Kidney glomerular epithelial cell (primary cell): ENCODE results near the gene SYT9.

Experiments
- DNase-seq: peaks from one replicate; lab custom pipeline; 2025; lab: John Stamatoyannopoulos, UW

The SYT9 gene

DNA sequence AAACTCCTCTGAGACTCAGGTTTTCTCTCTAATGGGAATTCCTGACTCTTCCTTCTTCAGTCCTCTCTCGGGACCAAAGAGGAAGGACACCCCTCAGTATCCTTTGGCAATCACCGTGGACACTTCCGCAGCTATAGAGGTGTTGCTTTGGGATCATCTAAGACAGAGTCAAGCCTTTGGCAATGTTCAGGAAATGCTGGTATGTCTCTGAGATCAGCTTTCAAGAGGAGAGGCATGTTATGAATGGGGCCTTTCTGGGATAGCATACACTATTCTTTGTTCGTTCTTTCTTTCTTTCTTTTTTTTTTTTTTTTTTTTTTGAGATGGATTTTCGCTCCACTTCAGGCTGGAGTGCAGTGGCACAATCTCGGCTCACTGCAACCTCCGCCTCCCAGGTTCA, 219.4 kb downstream of the SYT9 start:
- DNase-seq = no peak

DNA sequence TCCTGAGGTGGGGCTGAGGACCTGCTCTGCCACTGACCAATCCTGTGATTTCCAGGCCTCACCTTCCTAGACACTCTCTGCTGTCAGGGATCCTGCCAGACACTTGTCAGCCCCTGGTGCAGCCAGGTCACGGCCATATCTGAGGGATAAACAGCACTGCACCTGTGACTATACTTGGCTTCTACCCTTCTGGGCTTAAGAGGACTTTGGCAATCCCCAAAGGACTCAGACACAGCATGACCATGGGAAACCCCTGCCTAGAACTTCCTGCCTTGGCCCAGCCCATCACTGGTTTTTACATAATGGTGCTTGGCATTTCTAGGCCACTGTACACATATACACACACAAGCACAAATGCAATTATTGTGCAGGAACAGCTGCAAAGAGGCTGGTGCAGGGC, 222.0 kb downstream of the SYT9 start:
- DNase-seq = no peak

DNA sequence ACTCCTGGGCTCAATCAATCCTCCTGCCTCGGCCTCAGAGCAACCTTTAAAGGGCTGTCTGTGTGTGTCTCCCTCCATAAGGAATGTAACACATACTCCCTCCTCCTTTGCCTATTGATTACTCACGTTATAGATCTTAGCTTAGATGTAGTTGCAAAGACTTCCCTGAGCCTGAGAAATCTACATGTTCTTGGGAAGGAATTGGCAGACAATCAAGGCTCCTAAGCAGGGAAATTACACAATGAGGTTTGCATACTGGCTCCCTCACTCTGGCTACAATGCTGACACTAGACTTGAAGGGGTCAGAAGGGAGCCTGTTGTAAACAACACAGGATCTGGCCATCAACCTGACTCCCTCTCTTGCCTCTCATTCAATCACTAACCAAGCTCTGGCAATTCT, 228.4 kb downstream of the SYT9 start:
- DNase-seq = no peak

DNA sequence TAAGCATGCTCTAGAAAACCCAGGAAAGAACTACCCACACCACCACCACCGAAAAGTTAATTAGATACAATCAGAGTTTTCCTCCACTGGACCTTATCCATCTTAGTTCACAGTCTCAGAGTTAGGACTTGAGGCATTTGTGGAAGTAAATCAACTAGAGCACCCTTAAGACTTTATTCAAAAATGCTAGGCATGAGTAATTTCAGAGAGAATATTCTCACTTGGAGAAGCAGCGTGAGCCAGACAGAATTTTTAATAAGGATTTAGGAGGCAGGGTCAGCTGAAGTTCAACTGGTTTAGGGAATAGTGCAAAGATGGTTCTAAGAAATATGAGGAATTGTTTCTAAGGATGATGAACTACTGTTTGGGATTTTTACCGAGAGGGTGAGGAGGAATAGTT, 232.4 kb downstream of the SYT9 start:
- no peak for DNase-seq

DNA sequence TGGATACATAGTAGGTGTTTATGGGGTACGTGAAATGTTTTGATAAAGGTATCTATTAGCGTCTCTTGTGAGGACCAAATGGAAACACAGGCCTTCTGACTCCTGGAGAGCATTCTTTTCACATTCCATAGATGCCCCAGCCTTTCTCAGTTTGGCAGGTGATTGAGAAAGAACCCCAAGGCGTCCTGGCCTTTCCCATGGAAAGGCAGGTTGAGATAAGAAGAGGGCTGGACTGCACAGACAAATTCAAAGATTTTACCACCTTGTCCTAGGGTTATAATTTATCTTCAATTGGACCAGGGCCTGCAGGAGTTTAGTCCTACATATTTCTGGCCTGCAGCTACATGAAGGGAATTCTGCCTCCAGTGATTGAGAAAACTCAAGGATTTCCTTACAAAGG, 232.9 kb downstream of the SYT9 start:
- peak; percentile 44 for DNase-seq

DNA sequence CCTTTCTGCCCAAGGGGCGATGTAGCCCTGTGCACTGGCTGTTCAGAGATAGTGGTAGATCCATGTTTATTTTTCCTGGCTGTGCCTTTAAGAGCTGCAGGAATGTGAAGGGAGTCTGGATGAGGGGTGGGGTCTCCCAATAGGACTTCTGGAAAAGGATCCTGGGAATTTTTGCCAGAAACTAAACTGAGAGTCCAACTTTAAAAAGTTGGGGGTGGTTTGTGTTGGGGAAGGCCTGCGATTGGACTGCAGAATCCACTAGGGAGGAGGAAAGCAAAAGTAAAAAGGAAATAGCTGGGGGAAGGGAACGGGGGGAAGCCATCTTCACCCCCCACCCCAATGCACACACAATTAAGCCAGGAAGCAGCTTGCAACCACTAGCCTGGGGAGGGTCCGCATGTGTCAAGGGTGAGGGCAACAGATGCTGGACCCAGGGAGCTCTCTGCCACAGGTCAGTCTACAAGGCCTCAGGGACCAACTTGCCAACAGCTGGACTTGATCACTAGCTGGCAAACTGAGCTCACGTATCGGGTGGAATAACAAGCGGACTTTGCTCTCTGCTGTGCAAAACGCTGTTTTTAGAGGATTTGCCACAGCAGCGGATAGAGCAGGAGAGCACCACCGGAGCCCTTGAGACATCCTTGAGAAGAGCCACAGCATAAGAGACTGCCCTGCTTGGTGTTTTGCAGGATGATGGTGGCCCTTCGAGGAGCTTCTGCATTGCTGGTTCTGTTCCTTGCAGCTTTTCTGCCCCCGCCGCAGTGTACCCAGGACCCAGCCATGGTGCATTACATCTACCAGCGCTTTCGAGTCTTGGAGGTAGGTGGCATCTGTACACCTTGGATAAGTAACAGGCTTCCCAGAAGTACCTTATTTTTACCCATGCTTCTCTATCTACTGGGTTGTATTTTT, 233.7 kb downstream of the SYT9 start, which contains the start of gene OLFML1:
TSS of gene OLFML1 (plus strand) at position 321 of the 912 bp plus-strand sequence. CDS start at position 691, 370 bp downstream.
- DNase-seq = no peak

DNA sequence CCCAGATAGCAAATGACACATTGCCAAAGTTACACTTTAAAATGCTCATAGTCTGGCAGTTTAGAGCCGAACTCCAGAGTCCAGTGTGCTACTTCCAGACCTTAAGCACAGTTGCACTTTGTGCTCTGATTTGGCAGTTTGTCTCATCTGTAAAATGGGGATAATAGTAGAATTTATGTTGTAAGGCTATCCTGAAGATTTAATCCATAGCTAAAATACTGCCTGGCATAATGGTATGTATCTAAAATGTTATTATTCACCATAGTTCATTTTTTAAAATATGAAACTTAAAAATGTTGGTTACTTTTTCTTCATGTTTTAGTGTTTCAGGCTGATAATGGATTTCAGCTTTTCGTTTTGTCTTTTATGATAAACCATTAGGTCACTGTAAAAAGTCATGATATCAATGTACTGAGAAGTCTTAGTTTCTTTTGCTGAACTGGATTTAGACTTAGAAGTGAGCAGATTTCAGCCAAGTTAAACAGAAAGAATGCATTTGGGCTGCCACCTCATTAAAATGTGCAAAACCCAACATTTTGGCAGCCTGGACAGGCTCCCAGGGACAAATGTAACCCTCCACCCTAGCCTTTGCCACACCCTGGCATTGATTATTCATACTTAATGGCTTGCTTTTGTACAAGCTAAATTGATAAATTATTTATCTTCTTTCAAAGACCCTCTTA, 234.5 kb downstream of the SYT9 start:
- DNase-seq = no peak

DNA sequence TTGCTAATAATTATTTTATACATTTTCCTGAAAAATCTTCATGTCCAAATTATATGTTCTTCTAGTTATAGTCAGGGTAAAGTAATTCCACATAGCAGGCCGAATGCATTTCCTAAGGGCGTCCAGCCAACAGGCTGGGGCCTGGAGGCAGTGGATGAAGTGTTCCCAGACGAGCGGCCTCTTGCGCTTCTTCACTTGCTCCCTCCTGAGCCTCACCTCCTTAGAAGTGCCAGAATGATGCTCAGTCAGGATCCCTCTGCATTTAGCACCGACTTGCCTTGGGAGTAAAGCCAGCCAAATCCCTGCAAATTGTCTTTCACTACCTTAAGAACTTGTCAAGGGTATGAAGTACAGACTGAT, 235.1 kb downstream of the SYT9 start:
- DNase-seq = no peak

DNA sequence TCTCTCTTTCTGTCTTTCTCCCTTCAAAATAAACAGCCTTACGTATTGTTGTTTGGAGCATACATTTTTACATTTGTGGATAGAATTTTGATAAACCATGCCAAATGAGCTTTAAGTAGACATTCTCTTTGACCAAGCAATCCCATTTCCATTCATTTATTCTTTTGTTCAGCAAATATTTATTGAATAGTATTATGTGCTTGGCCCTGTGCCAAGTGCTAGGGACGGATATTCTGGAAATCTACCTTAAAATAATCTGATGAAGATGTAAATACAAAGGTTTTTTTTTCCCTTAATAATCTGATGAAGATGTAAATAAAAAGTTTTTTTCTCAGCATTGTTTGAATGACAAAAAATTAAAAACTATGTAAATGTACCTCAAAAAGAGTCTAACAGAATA, 235.7 kb downstream of the SYT9 start:
- no peak for DNase-seq

DNA sequence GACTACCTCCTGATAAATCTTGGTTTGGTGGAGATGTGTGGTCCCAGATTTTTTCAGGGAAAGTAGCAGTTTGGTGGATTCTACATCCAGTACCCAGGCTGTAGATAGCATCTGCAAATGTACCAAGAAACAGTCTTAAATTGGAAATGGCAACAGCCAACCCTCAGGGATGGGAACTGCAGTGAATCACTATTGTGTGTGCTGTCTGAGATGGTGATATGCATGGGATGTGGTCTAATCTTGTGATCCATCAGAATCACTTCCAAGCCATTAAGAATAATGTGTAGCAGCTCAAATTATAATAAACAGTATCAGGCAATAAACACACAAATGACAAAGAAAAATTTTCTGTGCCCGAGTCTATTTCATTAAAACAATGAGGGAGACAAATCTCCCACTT, 237.0 kb downstream of the SYT9 start:
- no peak for DNase-seq

DNA sequence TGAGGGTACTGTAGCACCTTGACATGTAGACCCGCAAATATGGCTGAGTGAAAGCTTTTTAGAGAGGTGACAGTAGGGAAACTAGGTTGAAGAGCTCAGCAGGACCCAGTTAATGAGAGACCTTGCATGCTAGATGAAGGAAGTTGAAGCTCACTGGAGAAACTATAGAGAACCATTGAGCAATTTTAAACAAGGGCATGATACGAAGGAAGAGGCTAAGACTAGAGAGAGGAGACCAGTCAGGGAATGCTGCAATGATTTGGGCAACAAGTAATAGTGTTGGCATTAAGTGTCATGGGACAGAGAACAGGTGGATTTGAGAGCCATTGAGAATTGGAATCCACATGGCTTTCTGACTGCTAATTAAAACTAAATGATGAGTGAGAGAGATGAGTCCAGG, 237.7 kb downstream of the SYT9 start:
- no peak for DNase-seq

DNA sequence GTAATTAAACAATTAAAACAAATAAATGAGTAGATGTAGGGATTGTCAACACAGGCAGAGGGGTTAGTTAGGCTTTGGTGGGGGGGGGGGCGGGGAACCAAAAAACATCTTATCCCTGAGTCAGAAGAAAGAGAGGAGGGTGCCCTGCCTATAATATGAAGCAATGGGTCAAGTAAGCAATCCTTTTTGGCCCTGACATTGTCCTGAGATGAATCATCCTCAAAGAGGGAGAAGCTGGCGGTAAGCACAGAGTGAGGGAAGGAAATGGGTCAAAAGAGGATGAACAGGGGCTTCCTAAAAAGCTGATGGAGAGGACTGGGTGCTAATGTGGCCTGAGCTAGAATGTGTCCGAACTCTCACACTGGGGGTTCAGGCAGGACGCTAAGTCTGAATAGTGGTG, 238.3 kb downstream of the SYT9 start:
- no peak for DNase-seq

DNA sequence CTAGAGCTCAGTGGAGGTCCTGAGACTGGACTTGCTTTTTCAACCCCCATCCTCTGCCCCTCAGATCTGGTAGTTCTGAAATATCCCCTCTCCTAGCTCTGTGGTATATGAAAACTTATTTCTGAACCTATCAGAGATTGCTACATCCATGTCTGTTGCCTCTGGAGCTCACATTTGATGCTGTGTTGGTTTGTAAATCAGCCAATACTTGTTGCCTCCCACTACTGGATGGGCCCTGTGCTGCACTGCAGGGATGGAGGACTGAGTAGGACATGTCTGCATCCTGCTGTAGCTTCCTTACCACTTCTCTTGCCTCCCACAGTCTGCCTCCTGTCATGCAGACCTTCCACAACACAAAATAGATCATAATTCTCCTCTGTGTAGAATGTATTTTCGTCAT, 238.8 kb downstream of the SYT9 start:
- DNase-seq = no peak

DNA sequence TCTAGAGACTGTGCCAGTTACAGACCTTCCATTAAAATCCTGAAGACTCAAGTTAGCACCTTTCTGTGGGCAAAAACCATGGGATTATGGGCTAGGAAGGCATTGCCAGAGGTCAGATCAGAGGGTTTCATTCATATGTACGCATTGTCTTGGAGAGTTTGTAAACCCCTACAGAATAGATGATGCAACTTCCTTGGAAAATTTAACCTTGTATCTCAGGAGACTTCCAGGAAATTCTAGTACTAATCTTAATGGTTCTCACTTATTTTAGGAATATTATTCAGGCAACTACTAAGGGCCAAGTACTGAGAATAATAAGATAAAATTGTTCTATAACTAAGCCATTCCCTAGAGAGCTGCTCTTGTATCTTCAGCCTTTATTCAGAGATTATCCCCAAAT, 240.5 kb downstream of the SYT9 start:
- DNase-seq = no peak

DNA sequence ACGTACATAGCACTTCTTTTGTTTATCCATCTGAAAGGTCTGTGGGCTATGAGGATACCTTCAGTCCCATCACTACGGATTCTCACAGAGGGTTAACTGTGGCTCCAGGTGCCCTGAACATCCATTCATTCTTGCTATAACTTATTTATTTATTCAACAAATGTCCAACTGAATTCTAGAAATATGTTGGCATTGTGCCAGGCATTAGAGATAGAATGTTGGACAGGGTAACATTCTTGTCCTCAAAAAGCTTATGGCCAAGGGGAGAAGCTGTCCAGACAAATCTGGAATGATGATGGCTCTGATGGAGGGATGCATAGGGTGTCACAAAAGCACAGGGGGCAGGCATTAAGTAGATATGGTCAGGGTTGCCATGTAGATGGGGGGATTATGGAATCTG, 242.0 kb downstream of the SYT9 start:
- no peak for DNase-seq

DNA sequence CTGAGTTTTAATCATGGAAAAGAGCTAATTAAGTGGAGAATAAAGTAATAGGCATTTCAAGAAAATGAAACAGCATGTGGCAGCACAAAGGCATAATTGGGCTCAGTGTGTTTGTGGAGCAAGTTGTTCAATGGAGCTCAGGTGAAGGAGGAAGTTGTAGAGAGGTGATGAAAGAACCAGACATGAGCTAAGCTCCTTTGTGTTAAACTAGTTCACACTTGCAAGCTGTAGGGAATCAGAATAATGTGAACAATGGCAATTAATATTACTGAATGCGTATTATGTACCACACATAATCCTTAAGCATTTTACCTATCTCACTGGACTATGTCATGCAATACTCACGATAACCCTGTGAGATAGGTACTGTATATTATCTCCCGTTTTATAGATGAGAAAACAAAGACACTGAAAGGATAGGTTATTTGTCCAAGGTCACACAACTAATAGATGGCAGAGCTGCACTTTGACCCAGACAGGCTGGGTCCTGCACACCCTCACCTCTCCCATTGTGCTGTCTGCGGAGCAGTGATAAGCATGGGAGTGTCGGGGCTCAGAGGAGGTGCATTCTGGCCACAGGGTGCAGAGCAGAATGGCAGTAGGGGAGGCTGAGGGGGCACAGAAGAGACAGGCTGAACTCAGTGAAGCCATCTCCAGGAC, 242.5 kb downstream of the SYT9 start:
- DNase-seq = no peak

DNA sequence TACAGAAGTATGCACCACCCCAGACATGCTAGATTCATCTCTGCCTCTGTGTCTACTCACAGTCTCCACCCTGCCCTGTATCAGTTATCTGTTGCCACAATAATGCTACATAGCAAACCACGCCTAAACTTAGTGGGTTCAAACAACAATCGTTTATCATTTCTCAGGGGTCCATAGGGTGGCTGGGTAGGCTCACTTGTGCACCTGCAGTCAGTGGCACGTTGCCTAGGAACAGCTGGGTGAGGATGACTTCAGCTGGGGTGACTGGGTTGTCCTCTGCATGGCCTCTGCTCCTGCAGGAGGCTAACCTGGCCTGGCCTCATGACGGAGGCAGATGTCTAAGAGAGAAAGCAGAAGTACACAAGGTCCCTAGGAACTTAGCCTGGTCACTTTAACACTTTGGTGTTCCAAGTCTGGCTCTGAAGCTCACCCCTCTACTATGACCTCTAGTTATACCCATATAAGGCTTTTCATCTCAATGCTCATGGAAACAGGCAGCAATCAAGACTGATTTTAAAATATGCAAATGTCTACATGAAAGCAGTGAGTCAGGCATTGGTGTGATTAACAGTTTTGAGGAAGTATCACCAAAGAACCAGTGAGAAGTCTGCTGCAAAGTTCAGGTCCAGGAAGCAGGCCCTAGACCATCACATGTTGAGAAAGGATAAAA, 244.3 kb downstream of the SYT9 start:
- no peak for DNase-seq

DNA sequence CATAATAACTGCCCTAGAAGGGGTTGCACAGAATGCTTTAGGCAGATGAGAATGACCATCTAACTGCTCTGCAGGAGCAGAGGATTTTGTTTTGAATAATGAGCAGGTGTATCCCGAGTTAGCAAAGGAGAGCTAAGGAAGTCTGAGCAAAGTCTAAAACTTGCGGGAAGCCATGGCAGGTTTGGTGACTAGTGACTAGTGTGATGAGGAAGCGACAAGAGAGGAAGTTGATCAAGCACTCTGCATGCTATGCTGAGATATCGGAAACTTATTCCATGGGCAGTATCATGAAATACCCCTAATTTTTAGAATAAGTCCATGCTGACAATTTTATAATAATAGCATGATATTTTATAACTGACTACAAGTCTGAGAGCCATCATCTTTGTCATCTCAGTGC, 246.5 kb downstream of the SYT9 start:
- DNase-seq = no peak

DNA sequence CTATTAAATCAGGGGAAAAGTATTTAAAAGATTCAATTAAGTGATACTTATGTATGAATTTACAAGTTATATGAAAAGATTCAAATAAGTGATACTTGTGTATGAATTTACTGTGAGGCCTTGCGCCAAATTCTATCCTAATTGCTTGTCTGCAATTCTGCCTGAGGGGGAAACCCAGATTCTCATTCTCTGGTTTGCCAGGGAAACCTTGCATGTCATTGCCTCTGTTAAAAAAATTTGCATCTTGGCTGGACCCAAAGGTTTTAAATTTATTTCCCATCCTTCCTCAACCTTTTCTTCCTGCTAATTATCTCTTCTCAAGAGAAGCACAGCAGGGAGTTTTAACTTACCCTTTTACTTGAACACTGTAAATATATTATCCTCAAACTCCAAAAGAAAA, 247.4 kb downstream of the SYT9 start:
- no peak for DNase-seq

DNA sequence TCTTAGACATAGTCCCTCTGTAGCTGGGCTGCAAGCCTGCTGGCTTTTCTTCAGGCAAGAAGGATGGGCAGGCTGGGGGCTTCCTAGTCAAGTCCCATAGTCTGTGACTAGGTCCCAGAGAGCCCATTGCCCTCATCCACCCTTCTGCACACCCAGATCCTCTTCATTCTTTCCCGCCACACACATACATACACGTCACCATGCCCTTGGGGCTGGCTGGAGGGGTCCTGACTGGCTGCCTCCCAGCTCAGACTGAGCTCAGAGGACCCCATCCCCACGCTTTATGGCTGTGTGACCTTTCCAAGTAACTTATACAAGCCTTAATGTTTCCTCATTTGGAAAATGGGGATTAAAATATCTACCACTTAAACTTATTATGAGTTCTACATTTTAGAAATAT, 248.5 kb downstream of the SYT9 start:
- no peak for DNase-seq

DNA sequence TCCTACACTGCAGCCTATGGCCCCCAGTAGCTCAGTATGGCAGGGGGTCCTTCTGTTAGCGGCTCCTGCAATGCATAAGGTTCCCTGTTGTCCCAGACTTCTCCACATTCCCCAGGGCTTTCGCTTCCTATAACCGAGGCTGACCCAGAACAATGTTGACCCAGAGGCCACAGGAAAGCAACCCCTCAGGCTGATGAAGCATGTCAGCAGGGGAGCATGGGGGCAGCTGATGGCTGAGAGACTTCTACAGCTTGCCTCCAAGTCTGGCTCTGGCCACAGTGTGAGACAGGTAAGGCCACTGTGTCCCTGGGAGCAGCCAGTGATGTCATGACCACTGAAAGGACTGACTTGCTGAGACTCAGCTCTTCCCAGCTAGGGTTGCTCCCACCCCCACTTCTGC, 249.5 kb downstream of the SYT9 start:
- DNase-seq = no peak

DNA sequence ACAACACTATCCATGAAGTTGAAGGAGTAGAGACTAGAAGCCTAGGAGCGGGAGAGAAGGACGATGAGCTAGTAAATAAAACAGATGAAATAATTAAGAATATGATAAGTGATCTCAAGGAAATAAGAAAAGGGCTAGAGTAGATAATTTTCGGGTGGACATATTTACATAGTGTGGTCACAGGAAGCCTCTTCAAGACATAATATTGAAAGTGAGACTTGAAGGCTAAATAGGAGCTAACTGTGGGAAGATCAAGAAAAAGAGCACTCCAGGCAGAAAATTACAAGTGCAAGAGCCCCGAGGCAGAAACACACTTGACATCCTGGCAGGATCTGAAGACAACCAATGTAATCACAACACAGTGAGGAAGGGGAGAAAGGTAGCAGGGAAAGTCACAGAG, 250.2 kb downstream of the SYT9 start:
- no peak for DNase-seq

DNA sequence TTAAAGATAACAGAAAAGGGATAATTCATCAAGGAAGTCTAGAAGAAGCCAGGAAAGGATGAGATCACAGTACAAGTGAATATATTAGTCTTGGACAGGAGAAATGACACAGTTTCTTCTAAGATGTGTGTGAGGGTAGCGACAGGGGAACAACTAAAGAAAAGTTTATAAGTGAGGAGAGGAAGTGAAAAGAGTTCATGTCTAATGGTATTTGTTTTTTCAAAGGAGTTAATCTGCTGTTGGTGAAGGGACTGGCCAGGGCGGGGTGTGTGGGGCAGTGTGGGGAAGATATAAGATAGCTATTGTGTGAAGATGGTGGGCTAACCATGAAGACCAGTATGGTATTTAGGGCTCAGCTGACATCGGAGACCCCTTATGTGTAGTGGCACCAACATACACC, 254.5 kb downstream of the SYT9 start:
- DNase-seq = no peak
